K562 (cell line): Measurements from ENCODE around the gene JRKL. TPM values are rescaled to one million over a fixed set of nuclear protein-coding genes. Genes with fewer than 3 reads are reported as not detected.

Experiments
- CC2D1A ChIP-seq: fragments of 450-650 bp; IDR thresholded peaks from 2 replicates; pipeline ENCODE4 v1.6.1; 2017; ENCODE audit warnings: mild to moderate bottlenecking
- CUX1 ChIP-seq: fragments of 200-800 bp; sonication (Bioruptor generic); IDR thresholded peaks from 2 replicates; pipeline ENCODE4 v1.6.1; 2016; ENCODE audit warnings: missing genetic modification characterization, missing compliant biosample characterization
- CXXC5 ChIP-seq: fragments of 250-450 bp; sonication (Bioruptor Pico); IDR thresholded peaks from 2 replicates; pipeline ENCODE4 v1.8.0; 2022; ENCODE audit warnings: inconsistent platforms, mild to moderate bottlenecking, moderate library complexity
- MBD2 ChIP-seq: sonication (generic); IDR thresholded peaks from 2 replicates; pipeline ENCODE4 v1.6.1; 2016; ENCODE audit warnings: low read depth, borderline replicate concordance
- MYC ChIP-seq, 2 experiments: fragments of 250-450 bp in 1 of 2; sonication (Bioruptor Pico) in 1 of 2; IDR thresholded peaks; 2 replicates each; pipeline versions ENCODE4 v1.5.1 to v1.6.1; 2012 to 2021; ENCODE audit warnings: low read depth in 2 of 2, borderline replicate concordance in 1 of 2, improper control_type of control experiment in 1 of 2, low read length in 1 of 2, mild to moderate bottlenecking in 1 of 2, moderate library complexity in 1 of 2
- NRF1 ChIP-seq, 2 experiments: fragments of 450-650 bp; IDR thresholded peaks in 1 of 2; conservative IDR thresholded peaks in 1 of 2; 2 replicates each; pipeline ENCODE4 v1.6.1; 2014; ENCODE audit warnings: mild to moderate bottlenecking in 2 of 2
- RCOR1 ChIP-seq, 2 experiments: IDR thresholded peaks; 2 replicates each; pipeline ENCODE4 v1.6.1; 2012; ENCODE audit warnings: low read depth in 2 of 2, low read length in 2 of 2, borderline replicate concordance in 1 of 2, improper control_type of control experiment in 1 of 2
- SMAD4 ChIP-seq: fragments of 250-450 bp; sonication (Bioruptor Pico); conservative IDR thresholded peaks from 2 replicates; pipeline ENCODE4 v1.8.0; 2021; ENCODE audit warnings: inconsistent platforms, mild to moderate bottlenecking, moderate library complexity
- XRCC5 ChIP-seq: fragments of 200-400 bp; formaldehyde crosslinking; IDR thresholded peaks from 2 replicates; pipeline ENCODE4 v1.6.1; 2017; ENCODE audit warnings: low read depth, mild to moderate bottlenecking, low read length
- ZKSCAN8 ChIP-seq: fragments of 200-800 bp; sonication (Bioruptor generic); IDR thresholded peaks from 2 replicates; pipeline ENCODE4 v1.6.1; 2016; ENCODE audit warnings: missing genetic modification characterization, missing compliant biosample characterization
- ZNF717 ChIP-seq: fragments of 250-450 bp; sonication (Bioruptor Pico); IDR thresholded peaks from 2 replicates; pipeline ENCODE4 v1.5.0; 2021
- ZNF740 ChIP-seq, 3 experiments: fragments of 200-800 bp in 1 of 3; sonication (Bioruptor generic) in 1 of 3; sonication (generic) in 1 of 3; formaldehyde crosslinking in 1 of 3; IDR thresholded peaks; 2 replicates each; pipeline versions ENCODE4 v1.6.1 to v1.8.0; 2016 to 2022; ENCODE audit warnings: mild to moderate bottlenecking in 2 of 3, missing compliant biosample characterization in 2 of 3, missing genetic modification characterization in 2 of 3, missing genetic modification reagents in 1 of 3
- ZSCAN29 ChIP-seq: fragments of 450-650 bp; IDR thresholded peaks from 2 replicates; pipeline ENCODE4 v1.6.1; 2017
- polyA plus RNA-seq, 8 experiments: library from polyadenylated mRNA; depleted of rRNA in 4 of 8; stranded (reverse) in 5 of 8; unstranded in 3 of 8; fragments of >200 nt; fragmentation: Nextera tagmentation in 2 of 8; fragmentation: Illumina TruSeq in 1 of 8; extraction: Ambion mirVana in 2 of 8; extraction: Trizol in 1 of 8; gene quantifications; 2 replicates each; pipeline versions ENCODE4 v1.2.1 to v1.2.3, GENCODE V29; 2011 to 2014; ENCODE audit warnings: inconsistent platforms in 1 of 8, missing spikeins in 1 of 8
- total RNA-seq, 7 experiments: library from RNA; depleted of rRNA in 6 of 7; stranded (reverse); fragments of >200 nt in 6 of 7; fragmentation: Illumina TruSeq in 2 of 7; extraction: Trizol in 2 of 7; gene quantifications; 2 replicates each; pipeline versions ENCODE4 v1.2.1 to v1.2.3, GENCODE V29; 2011 to 2021; ENCODE audit warnings: low replicate concordance in 1 of 7

The JRKL gene
- total and polyA plus RNA-seq, 9 of the 15 experiments (the other 6 are each of a cell fraction or from before 2014, with no cell fraction given), result 4.5 to 14.8 (median 8.5) TPM

GRCh38 chr11:96342961-96343711, 46.7 kb upstream of the JRKL start, which contains the start of gene MAML2 (continued):
- TF ChIP-seq ZNF740 (CRISPR knock-in tag; IDR thresholded peaks at IDR 0.05) (peak; percentile 95), ZNF740 (tag; IDR thresholded peaks at IDR 0.05) (peak in 1 of 2 experiments; percentile 96; a peak in 2 of 4 replicates), ZNF717 (CRISPR knock-in tag) (no peak), CXXC5 (0 out of 2 replicates have a peak, but pooled peaks have one; percentile 38), SMAD4 (CRISPR knock-in tag) (no peak), ZSCAN29 (no peak), ZKSCAN8 (CRISPR knock-in tag) (no peak), MYC (IDR thresholded peaks at IDR 0.05; ENCODE audit: low read depth, low read length) (peak; percentile 64; the same call in 1 of the 2 replicates), MYC (CRISPR knock-in tag; IDR thresholded peaks at IDR 0.05; ENCODE audit: borderline replicate concordance, low read depth) (no peak), XRCC5 (peak; percentile 74; the same call in 1 of the 2 replicates), NRF1 (conservative IDR thresholded peaks at IDR 0.05 in 1 of 2, IDR thresholded peaks at IDR 0.05 in 1 of 2) (peak; percentile 74 to 77), CC2D1A (peak; percentile 82), CUX1 (CRISPR knock-in tag) (no peak), MBD2 (no peak), RCOR1 (IDR thresholded peaks at IDR 0.05; ENCODE audit: borderline replicate concordance in 1 of 2, low read depth in 2 of 2, low read length in 2 of 2) (peak in 1 of 2 experiments; percentile 81; a peak in 2 of 4 replicates)
